Activated T-cell treated with anti-CD3 and anti-CD28 coated beads for 24 hours (primary cell): ENCODE data around the gene MAGI1.

Experiments
- DNase-seq: peaks from one replicate; pipeline ENCODE4 v3.0.0-alpha.2; 2020; ENCODE audit warnings: low read depth

The MAGI1 gene

GRCh38 chr3:65713016-65713415 lies 325.7 kb downstream of the MAGI1 start:
- no peak for DNase-seq

- no peak for DNase-seq
Observed at GRCh38 chr3:65712140-65712539, 326.6 kb downstream of the MAGI1 start.

- DNase-seq, result no peak
Observed at GRCh38 chr3:65706776-65707568, 331.7 kb downstream of the MAGI1 start.

GRCh38 chr3:65706301-65706700 lies 332.4 kb downstream of the MAGI1 start:
- no peak for DNase-seq

GRCh38 chr3:65703820-65704219 lies 334.9 kb downstream of the MAGI1 start:
- no peak for DNase-seq

GRCh38 chr3:65703026-65703425 lies 335.7 kb downstream of the MAGI1 start:
- no peak for DNase-seq

- DNase-seq, result no peak
Observed at GRCh38 chr3:65702202-65702601, 336.5 kb downstream of the MAGI1 start.

GRCh38 chr3:65701516-65701915 lies 337.2 kb downstream of the MAGI1 start:
- no peak for DNase-seq

- DNase-seq, result no peak
Observed at GRCh38 chr3:65689436-65689835, 349.3 kb downstream of the MAGI1 start.

- DNase-seq, result no peak
Observed at GRCh38 chr3:65687741-65688140, 351.0 kb downstream of the MAGI1 start.

GRCh38 chr3:65685621-65686235 lies 353.0 kb downstream of the MAGI1 start:
- DNase-seq, result no peak

GRCh38 chr3:65678516-65678915 lies 360.2 kb downstream of the MAGI1 start:
- DNase-seq, result no peak

- DNase-seq, result no peak
Observed at GRCh38 chr3:65677486-65678010, 361.2 kb downstream of the MAGI1 start.

- DNase-seq, result no peak
Observed at GRCh38 chr3:65676580-65676979, 362.1 kb downstream of the MAGI1 start.

GRCh38 chr3:65675011-65675410 lies 363.7 kb downstream of the MAGI1 start:
- DNase-seq, result no peak

GRCh38 chr3:65674226-65674625 lies 364.5 kb downstream of the MAGI1 start:
- DNase-seq, result no peak

- DNase-seq, result no peak
Observed at GRCh38 chr3:65672871-65673815, 365.6 kb downstream of the MAGI1 start.

GRCh38 chr3:65672061-65672460 lies 366.7 kb downstream of the MAGI1 start:
- no peak for DNase-seq

- DNase-seq, result no peak
Observed at GRCh38 chr3:65671004-65671403, 367.7 kb downstream of the MAGI1 start.

- DNase-seq, result no peak
Observed at GRCh38 chr3:65669163-65669875, 369.4 kb downstream of the MAGI1 start.

GRCh38 chr3:65667963-65668362 lies 370.8 kb downstream of the MAGI1 start:
- DNase-seq, result no peak
